ENCODE measurements around the gene ROMO1.

DNA sequence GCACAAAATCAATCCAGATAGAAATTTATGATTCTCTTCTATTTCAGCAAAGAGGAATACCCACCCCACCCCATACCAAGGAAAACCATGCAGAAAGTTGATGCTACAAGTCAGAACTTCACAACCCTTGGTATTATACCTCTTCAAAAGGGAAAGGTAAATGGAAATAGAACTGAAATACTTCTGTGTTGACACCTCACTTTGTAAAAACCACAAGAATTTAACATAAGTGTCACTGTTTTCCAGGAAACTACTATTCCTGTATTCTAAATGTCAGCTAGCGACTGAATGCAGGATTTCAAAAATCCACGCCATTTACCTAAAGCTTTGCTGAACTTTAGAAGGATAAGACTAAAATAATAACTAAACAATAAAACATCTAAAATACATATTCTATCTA lies 38.2 kb upstream of the ROMO1 start:
- TF ChIP-seq, protein P1, sequence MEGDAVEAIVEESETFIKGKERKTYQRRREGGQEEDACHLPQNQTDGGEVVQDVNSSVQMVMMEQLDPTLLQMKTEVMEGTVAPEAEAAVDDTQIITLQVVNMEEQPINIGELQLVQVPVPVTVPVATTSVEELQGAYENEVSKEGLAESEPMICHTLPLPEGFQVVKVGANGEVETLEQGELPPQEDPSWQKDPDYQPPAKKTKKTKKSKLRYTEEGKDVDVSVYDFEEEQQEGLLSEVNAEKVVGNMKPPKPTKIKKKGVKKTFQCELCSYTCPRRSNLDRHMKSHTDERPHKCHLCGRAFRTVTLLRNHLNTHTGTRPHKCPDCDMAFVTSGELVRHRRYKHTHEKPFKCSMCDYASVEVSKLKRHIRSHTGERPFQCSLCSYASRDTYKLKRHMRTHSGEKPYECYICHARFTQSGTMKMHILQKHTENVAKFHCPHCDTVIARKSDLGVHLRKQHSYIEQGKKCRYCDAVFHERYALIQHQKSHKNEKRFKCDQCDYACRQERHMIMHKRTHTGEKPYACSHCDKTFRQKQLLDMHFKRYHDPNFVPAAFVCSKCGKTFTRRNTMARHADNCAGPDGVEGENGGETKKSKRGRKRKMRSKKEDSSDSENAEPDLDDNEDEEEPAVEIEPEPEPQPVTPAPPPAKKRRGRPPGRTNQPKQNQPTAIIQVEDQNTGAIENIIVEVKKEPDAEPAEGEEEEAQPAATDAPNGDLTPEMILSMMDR (IDR thresholded peaks at IDR 0.05), result no peak
- TF ChIP-seq POLR2A (IDR thresholded peaks at IDR 0.05), result no peak
